ENCODE measurements around the gene LPAR6. TPM values are rescaled to one million over a fixed set of nuclear protein-coding genes. Genes with fewer than 3 reads are reported as not detected.

LPAR6 gene
- total RNA-seq, 1 experiment from 2014 or later, result 3.9 TPM

DNA sequence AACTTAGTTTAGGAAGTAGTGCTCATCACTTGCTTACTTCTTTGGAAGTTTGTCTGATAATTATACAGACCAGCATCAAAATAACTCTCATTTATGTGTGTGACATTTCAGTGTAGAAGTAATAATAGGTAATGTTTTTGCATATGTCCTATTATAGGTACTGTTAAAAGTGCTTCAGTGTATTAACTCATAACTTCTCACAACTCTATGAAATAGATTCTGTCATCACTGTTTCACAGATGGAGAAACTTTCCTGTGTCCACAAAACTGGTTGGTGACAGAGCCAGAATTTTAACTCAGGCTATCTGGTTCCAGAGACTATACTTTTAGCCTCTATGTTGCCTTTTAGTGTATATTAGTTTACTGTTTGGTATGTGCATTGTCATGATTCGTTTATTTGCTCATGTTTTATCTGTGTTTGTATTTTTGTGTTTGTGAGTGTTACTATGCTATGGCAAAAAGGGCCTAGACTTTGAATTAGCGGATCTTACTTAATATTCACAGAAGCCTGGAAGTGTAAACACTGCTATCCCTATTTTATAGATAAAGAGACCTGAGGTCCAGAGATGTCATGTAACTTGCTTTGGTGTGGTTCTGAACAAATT is 12.7 kb downstream of the LPAR6 start:
- no peak overlapping the region for H3K4me3 Mint-ChIP-seq
- CTCF ChIA-PET, result no interaction called here

DNA sequence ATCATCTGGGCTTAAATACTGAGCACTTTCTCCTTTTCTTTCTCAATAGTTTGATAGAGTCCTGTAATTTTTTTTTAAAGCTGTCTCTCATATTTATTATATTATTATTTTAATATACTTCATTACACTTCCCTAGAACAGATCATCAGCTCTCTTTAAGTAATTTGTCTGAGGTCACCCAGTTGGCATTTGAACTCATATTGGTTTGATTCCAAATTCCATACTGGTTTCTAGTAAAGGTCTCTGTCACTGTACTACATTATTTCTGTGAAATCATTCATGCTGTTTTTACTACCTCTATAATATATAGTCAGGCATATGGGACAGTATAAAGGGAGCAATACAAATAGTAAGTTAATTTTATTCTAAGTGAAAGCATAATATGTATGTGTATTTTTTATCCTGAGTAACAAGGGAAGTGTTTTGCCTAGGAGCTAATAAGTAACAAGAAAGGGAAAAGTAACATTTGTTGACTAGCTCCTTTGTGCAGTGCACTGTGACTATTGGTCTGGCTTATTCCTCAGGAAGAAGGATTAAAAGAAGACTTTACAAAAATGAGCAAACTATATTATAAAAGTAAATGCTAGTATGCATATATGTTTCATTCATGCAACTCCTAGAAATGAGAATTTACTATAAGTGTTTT is 14.3 kb downstream of the LPAR6 start:
- Mint-ChIP-seq H3K9me3 (peaks cover 30% of the 10 kb centered on the region), H3K36me3 (peaks cover 31% of the 10 kb centered on the region), H3K27me3 (ENCODE audit: low read depth) (no peaks in the 10 kb centered on the region), H3K27ac (no peak overlapping the region), H3K4me1 (no peaks in the 10 kb centered on the region), H3K4me3 (no peak overlapping the region)
- ATAC-seq, result no peak
- no peak for DNase-seq (ENCODE audit: low spot score)
- ChIA-PET CTCF (interaction anchor here (0.9 to 1.1 kb wide), 2 partner anchors 106 to 182 kb away, joined by 3 to 4 read pairs; no protein-coding TSS in a partner anchor), POLR2A (no interaction called here)
- TF ChIP-seq, protein P1, sequence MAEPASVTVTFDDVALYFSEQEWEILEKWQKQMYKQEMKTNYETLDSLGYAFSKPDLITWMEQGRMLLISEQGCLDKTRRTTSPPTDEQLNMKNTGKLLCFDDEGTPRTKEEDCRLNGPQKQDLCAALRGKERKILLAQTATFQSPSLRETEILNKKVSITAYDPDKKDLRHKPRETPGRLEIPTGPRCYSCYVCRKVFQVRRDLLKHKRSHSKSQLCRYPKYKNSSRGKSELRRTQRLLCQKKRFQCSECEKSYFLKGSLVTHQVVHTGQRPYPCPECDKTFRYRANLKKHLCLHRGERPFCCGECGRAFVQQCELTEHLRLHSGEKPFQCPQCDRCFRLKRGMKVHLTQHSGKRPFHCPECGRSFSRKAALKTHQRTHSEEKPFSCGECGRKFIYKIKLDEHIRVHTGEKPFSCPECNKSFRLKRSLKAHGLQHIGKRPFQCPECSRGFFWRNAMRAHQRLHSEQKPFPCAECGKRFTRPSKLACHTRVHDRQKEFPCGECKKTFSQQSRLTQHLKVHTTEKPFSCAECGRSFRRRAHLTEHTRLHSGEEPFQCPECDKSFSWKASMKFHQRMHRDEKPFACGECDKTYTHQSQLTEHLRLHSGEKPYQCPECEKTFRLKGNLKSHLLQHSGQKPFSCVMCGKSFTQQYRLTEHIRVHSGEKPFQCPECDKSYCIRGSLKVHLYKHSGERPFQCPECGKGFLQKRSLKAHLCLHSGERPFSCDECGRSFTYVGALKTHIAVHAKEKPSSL (CRISPR knock-in tag; conservative IDR thresholded peaks at IDR 0.05), result no peak
- TF ChIP-seq ZNF423 (CRISPR knock-in tag; IDR thresholded peaks at IDR 0.05) (no peak), TP53 (CRISPR knock-in tag; IDR thresholded peaks at IDR 0.05) (no peak), NFE2L1 (CRISPR knock-in tag; IDR thresholded peaks at IDR 0.05) (no peak), SOX15 (CRISPR knock-in tag; IDR thresholded peaks at IDR 0.05) (no peak), ZNF232 (CRISPR knock-in tag; IDR thresholded peaks at IDR 0.05) (no peak), SMAD4 (CRISPR knock-in tag; IDR thresholded peaks at IDR 0.05) (no peak), FOXK1 (CRISPR knock-in tag; IDR thresholded peaks at IDR 0.05) (no peak), TEAD4 (CRISPR knock-in tag; IDR thresholded peaks at IDR 0.05) (no peak)
- TF ChIP-seq, protein P2, sequence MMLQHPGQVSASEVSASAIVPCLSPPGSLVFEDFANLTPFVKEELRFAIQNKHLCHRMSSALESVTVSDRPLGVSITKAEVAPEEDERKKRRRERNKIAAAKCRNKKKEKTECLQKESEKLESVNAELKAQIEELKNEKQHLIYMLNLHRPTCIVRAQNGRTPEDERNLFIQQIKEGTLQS (CRISPR knock-in tag; conservative IDR thresholded peaks at IDR 0.05), result no peak

More for the DNA sequence above, 12.7 kb downstream of the LPAR6 start:
- H3K9me3 Mint-ChIP-seq, result peaks cover 19% of the 10 kb centered on the region
- TF ChIP-seq, protein P3, sequence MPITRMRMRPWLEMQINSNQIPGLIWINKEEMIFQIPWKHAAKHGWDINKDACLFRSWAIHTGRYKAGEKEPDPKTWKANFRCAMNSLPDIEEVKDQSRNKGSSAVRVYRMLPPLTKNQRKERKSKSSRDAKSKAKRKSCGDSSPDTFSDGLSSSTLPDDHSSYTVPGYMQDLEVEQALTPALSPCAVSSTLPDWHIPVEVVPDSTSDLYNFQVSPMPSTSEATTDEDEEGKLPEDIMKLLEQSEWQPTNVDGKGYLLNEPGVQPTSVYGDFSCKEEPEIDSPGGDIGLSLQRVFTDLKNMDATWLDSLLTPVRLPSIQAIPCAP (CRISPR knock-in tag; IDR thresholded peaks at IDR 0.05), result no peak
- no peak for TF ChIP-seq TEAD1 (CRISPR knock-in tag; IDR thresholded peaks at IDR 0.05)
- TF ChIP-seq SP1 (CRISPR knock-in tag; conservative IDR thresholded peaks at IDR 0.05), result no peak
- TF ChIP-seq, protein P4, sequence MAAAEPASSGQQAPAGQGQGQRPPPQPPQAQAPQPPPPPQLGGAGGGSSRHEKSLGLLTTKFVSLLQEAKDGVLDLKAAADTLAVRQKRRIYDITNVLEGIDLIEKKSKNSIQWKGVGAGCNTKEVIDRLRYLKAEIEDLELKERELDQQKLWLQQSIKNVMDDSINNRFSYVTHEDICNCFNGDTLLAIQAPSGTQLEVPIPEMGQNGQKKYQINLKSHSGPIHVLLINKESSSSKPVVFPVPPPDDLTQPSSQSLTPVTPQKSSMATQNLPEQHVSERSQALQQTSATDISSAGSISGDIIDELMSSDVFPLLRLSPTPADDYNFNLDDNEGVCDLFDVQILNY (CRISPR knock-in tag; IDR thresholded peaks at IDR 0.05), result no peak
- TF ChIP-seq, protein P5, sequence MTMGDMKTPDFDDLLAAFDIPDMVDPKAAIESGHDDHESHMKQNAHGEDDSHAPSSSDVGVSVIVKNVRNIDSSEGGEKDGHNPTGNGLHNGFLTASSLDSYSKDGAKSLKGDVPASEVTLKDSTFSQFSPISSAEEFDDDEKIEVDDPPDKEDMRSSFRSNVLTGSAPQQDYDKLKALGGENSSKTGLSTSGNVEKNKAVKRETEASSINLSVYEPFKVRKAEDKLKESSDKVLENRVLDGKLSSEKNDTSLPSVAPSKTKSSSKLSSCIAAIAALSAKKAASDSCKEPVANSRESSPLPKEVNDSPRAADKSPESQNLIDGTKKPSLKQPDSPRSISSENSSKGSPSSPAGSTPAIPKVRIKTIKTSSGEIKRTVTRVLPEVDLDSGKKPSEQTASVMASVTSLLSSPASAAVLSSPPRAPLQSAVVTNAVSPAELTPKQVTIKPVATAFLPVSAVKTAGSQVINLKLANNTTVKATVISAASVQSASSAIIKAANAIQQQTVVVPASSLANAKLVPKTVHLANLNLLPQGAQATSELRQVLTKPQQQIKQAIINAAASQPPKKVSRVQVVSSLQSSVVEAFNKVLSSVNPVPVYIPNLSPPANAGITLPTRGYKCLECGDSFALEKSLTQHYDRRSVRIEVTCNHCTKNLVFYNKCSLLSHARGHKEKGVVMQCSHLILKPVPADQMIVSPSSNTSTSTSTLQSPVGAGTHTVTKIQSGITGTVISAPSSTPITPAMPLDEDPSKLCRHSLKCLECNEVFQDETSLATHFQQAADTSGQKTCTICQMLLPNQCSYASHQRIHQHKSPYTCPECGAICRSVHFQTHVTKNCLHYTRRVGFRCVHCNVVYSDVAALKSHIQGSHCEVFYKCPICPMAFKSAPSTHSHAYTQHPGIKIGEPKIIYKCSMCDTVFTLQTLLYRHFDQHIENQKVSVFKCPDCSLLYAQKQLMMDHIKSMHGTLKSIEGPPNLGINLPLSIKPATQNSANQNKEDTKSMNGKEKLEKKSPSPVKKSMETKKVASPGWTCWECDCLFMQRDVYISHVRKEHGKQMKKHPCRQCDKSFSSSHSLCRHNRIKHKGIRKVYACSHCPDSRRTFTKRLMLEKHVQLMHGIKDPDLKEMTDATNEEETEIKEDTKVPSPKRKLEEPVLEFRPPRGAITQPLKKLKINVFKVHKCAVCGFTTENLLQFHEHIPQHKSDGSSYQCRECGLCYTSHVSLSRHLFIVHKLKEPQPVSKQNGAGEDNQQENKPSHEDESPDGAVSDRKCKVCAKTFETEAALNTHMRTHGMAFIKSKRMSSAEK (CRISPR knock-in tag; IDR thresholded peaks at IDR 0.05; ENCODE audit: borderline replicate concordance), result no peak
- no peak for TF ChIP-seq SMAD3 (CRISPR knock-in tag; IDR thresholded peaks at IDR 0.05; ENCODE audit: borderline replicate concordance)
- TF ChIP-seq, protein P6, sequence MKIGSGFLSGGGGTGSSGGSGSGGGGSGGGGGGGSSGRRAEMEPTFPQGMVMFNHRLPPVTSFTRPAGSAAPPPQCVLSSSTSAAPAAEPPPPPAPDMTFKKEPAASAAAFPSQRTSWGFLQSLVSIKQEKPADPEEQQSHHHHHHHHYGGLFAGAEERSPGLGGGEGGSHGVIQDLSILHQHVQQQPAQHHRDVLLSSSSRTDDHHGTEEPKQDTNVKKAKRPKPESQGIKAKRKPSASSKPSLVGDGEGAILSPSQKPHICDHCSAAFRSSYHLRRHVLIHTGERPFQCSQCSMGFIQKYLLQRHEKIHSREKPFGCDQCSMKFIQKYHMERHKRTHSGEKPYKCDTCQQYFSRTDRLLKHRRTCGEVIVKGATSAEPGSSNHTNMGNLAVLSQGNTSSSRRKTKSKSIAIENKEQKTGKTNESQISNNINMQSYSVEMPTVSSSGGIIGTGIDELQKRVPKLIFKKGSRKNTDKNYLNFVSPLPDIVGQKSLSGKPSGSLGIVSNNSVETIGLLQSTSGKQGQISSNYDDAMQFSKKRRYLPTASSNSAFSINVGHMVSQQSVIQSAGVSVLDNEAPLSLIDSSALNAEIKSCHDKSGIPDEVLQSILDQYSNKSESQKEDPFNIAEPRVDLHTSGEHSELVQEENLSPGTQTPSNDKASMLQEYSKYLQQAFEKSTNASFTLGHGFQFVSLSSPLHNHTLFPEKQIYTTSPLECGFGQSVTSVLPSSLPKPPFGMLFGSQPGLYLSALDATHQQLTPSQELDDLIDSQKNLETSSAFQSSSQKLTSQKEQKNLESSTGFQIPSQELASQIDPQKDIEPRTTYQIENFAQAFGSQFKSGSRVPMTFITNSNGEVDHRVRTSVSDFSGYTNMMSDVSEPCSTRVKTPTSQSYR (CRISPR knock-in tag; IDR thresholded peaks at IDR 0.05), result no peak
- no peak for TF ChIP-seq GRHL2 (CRISPR knock-in tag; IDR thresholded peaks at IDR 0.05; ENCODE audit: insufficient replicate concordance, severe bottlenecking)
- no peak for TF ChIP-seq FOXK1 (CRISPR knock-in tag; IDR thresholded peaks at IDR 0.05)
- no peak for TF ChIP-seq RORB (CRISPR knock-in tag; IDR thresholded peaks at IDR 0.05)
- no peak for TF ChIP-seq CBFB (CRISPR knock-in tag; IDR thresholded peaks at IDR 0.05; ENCODE audit: low read depth)
- TF ChIP-seq SMAD4 (CRISPR knock-in tag; IDR thresholded peaks at IDR 0.05), result no peak
- TF ChIP-seq, protein P7, sequence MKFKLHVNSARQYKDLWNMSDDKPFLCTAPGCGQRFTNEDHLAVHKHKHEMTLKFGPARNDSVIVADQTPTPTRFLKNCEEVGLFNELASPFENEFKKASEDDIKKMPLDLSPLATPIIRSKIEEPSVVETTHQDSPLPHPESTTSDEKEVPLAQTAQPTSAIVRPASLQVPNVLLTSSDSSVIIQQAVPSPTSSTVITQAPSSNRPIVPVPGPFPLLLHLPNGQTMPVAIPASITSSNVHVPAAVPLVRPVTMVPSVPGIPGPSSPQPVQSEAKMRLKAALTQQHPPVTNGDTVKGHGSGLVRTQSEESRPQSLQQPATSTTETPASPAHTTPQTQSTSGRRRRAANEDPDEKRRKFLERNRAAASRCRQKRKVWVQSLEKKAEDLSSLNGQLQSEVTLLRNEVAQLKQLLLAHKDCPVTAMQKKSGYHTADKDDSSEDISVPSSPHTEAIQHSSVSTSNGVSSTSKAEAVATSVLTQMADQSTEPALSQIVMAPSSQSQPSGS (CRISPR knock-in tag; IDR thresholded peaks at IDR 0.05; ENCODE audit: borderline replicate concordance, low read depth), result no peak
- peaks cover 3% of the 10 kb centered on the region; the same call in 1 of the 2 replicates for H3K4me1 Mint-ChIP-seq
- POLR2A ChIA-PET, result no interaction called here
- H3K27me3 Mint-ChIP-seq (ENCODE audit: low read depth), result no peaks in the 10 kb centered on the region
- DNase-seq (ENCODE audit: low spot score) (no peak), ATAC-seq (no peak)
- no peak overlapping the region for H3K27ac Mint-ChIP-seq
- H3K36me3 Mint-ChIP-seq, result peaks cover 15% of the 10 kb centered on the region

All from WTC11 (cell line).